HepG2 (cell line): Measurements from ENCODE around the gene FAF1. TPM values are rescaled to one million over a fixed set of nuclear protein-coding genes. Genes with fewer than 3 reads are reported as not detected.

ENCODE experiments used
- DDIT3 ChIP-seq: sonication (generic); formaldehyde crosslinking; IDR thresholded peaks from 2 replicates; pipeline ENCODE4 v1.4.0; 2020; ENCODE audit warnings: mild to moderate bottlenecking, missing genetic modification reagents
- DRAP1 ChIP-seq: IDR thresholded peaks from 2 replicates; pipeline ENCODE4 v1.6.1; 2016; ENCODE audit warnings: missing genetic modification reagents, missing compliant biosample characterization
- GRHL1 ChIP-seq: sonication (generic); formaldehyde crosslinking; conservative IDR thresholded peaks from 2 replicates; pipeline ENCODE4 v1.8.0; 2022; ENCODE audit warnings: missing genetic modification reagents
- IRF2 ChIP-seq: IDR thresholded peaks from 2 replicates; pipeline ENCODE4 v1.6.1; 2018; ENCODE audit warnings: missing genetic modification reagents, missing compliant biosample characterization
- KDM1A ChIP-seq: IDR thresholded peaks from 2 replicates; pipeline ENCODE4 v1.6.1; 2016; ENCODE audit warnings: missing compliant biosample characterization
- MIER2 ChIP-seq: IDR thresholded peaks from 2 replicates; pipeline ENCODE4 v1.6.1; 2016; ENCODE audit warnings: missing biosample characterization, missing genetic modification reagents
- ZBTB40 ChIP-seq, 2 experiments: fragments of 450-650 bp in 1 of 2; sonication (generic) in 1 of 2; formaldehyde crosslinking in 1 of 2; IDR thresholded peaks; 2 replicates each; pipeline versions ENCODE4 v1.6.1 to v1.8.0; 2016 to 2022; ENCODE audit warnings: antibody characterized with exemption in 1 of 2, mild to moderate bottlenecking in 1 of 2, missing genetic modification reagents in 1 of 2
- ZNF337 ChIP-seq: sonication (generic); formaldehyde crosslinking; IDR thresholded peaks from 2 replicates; pipeline ENCODE4 v1.5.1; 2020; ENCODE audit warnings: missing genetic modification reagents, low read depth, mild to moderate bottlenecking, borderline replicate concordance
- ZNF432 ChIP-seq: sonication (generic); formaldehyde crosslinking; IDR thresholded peaks from 2 replicates; pipeline ENCODE4 v1.5.0; 2020; ENCODE audit warnings: missing genetic modification reagents, mild to moderate bottlenecking, borderline replicate concordance
- ZSCAN21 ChIP-seq: sonication (generic); formaldehyde crosslinking; IDR thresholded peaks from 2 replicates; pipeline ENCODE4 v1.8.0; 2022; ENCODE audit warnings: mild to moderate bottlenecking, missing genetic modification reagents, moderate library complexity, borderline replicate concordance
- polyA plus RNA-seq, 8 experiments: library from polyadenylated mRNA; depleted of rRNA in 3 of 8; stranded (reverse) in 7 of 8; unstranded in 1 of 8; fragments of >200 nt; fragmentation: Illumina TruSeq in 4 of 8; extraction: Trizol in 4 of 8; gene quantifications; 2 replicates each; pipeline versions ENCODE4 v1.2.1 to v1.2.3, GENCODE V29; 2011 to 2016; ENCODE audit warnings: low read depth in 4 of 8, missing spikeins in 1 of 8, mixed read lengths in 1 of 8; ENCODE audit not compliant: insufficient read depth in 1 of 8
- total RNA-seq, 5 experiments: library from RNA; depleted of rRNA; stranded (reverse); fragments of >200 nt; fragmentation: Illumina TruSeq; extraction: Trizol; gene quantifications; 2 replicates each; pipeline ENCODE4 v1.2.3, GENCODE V29; 2016; ENCODE audit warnings: low read depth in 1 of 5
- TF ChIP-seq, protein P1 (sequence below): sonication (generic); formaldehyde crosslinking; IDR thresholded peaks from 2 replicates; pipeline ENCODE4 v1.8.1; 2023; ENCODE audit warnings: mild to moderate bottlenecking, missing genetic modification reagents
- TF ChIP-seq, protein P2 (sequence below): sonication (generic); formaldehyde crosslinking; IDR thresholded peaks from 2 replicates; pipeline ENCODE4 v1.4.0; 2020; ENCODE audit warnings: mild to moderate bottlenecking, low read depth, missing genetic modification reagents

Gene FAF1
- total and polyA plus RNA-seq, 2 of the 13 experiments (the other 11 are each of a cell fraction or from before 2014, with no cell fraction given), result 19.4 to 63.3 TPM

GRCh38 chr1:50969611-50970508, 9.8 kb upstream of the FAF1 start, which contains the start of gene CDKN2C (continued):
- TF ChIP-seq, protein P1, sequence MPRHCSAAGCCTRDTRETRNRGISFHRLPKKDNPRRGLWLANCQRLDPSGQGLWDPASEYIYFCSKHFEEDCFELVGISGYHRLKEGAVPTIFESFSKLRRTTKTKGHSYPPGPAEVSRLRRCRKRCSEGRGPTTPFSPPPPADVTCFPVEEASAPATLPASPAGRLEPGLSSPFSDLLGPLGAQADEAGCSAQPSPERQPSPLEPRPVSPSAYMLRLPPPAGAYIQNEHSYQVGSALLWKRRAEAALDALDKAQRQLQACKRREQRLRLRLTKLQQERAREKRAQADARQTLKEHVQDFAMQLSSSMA, result no peak
- TF ChIP-seq KDM1A (CRISPR knock-in tag), result 0 out of 2 replicates have a peak, but pooled peaks have one; percentile 37
- no peak for TF ChIP-seq DDIT3 (CRISPR knock-in tag)
- TF ChIP-seq ZNF432 (CRISPR knock-in tag), result no peak
- TF ChIP-seq IRF2 (CRISPR knock-in tag), result 0 out of 2 replicates have a peak, but pooled peaks have one; percentile 17
- TF ChIP-seq ZNF337 (CRISPR knock-in tag), result no peak
- TF ChIP-seq GRHL1 (CRISPR knock-in tag), result no peak
- TF ChIP-seq, protein P2, sequence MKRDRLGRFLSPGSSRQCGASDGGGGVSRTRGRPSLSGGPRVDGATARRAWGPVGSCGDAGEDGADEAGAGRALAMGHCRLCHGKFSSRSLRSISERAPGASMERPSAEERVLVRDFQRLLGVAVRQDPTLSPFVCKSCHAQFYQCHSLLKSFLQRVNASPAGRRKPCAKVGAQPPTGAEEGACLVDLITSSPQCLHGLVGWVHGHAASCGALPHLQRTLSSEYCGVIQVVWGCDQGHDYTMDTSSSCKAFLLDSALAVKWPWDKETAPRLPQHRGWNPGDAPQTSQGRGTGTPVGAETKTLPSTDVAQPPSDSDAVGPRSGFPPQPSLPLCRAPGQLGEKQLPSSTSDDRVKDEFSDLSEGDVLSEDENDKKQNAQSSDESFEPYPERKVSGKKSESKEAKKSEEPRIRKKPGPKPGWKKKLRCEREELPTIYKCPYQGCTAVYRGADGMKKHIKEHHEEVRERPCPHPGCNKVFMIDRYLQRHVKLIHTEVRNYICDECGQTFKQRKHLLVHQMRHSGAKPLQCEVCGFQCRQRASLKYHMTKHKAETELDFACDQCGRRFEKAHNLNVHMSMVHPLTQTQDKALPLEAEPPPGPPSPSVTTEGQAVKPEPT (CRISPR knock-in tag), result no peak
- no peak for TF ChIP-seq MIER2 (CRISPR knock-in tag)
- 0 out of 2 replicates have a peak, but pooled peaks have one; percentile 26 for TF ChIP-seq DRAP1 (CRISPR knock-in tag)
- no peak for TF ChIP-seq ZBTB40 (IDR thresholded peaks at IDR 0.05)
- peak; percentile 56; the same call in 1 of the 2 replicates for TF ChIP-seq ZBTB40 (CRISPR knock-in tag; IDR thresholded peaks at IDR 0.05)
- TF ChIP-seq ZSCAN21 (CRISPR knock-in tag), result 0 out of 2 replicates have a peak, but pooled peaks have one; percentile 21
